HCT116 (cell line): ENCODE results near the gene EIF2B5. TPM values are rescaled to one million over a fixed set of nuclear protein-coding genes. Genes with fewer than 3 reads are reported as not detected.
A peak's percentile ranks its signal among the peaks of the same experiment; 100 is the strongest.

Source experiments
- ATAC-seq: fragments of 200-7000 bp; cut with Tn5 transposase; 2 replicates; pipeline ENCODE4 v1.9.1; 2020; ENCODE audit warnings: mild to moderate bottlenecking, moderate library complexity
- BruUV-seq: library from RNA; stranded (reverse); fragments of 400-500 nt; replicated peaks from 2 replicates; lab custom pipeline; 2021; lab: Mats Ljungman, UMichigan
- CTCF ChIA-PET: fragments of 300-600 bp; sonication (Branson Sonifier 250); formaldehyde crosslinking; loops from one replicate; lab custom pipeline; 2021; ENCODE audit warnings: antibody characterized with exemption; lab: Charles Lee
- POLR2A ChIA-PET: fragments of 300-600, 350-600 bp; sonication (Branson Sonifier 250); formaldehyde crosslinking; loops from one replicate; lab custom pipeline; 2021; ENCODE audit warnings: antibody characterized with exemption; lab: Charles Lee
- RAD21 ChIA-PET, 2 experiments: fragments of 300-600 bp; sonication (Branson Sonifier 250); formaldehyde crosslinking; loops; one replicate each; lab custom pipeline; 2023; ENCODE audit warnings: low total read pairs in 2 of 2; ENCODE audit not compliant: uncharacterized antibody in 2 of 2, unreplicated experiment in 2 of 2, low non-redundant PET in 1 of 2; lab: Charles Lee
- DNase-seq: peaks from one replicate; pipeline ENCODE4 v3.0.0-alpha.2; 2010; ENCODE audit warnings: low read depth, low spot score
- H2AFZ ChIP-seq: fragments of 200-600 bp; shearing (Covaris generic), sonication (generic); 2 replicates; pipeline ENCODE4 v1.6.1; 2017; ENCODE audit warnings: low read depth, mixed run types, mixed read lengths, antibody characterized with exemption, low read length; ENCODE audit not compliant: poor library complexity, severe bottlenecking
- H3K27ac ChIP-seq: 2 replicates; pipeline ENCODE4 v1.5.1; 2012; ENCODE audit warnings: low read depth, low read length
- H3K27me3 ChIP-seq: fragments of 200-600 bp; sonication (generic); 2 replicates; pipeline ENCODE4 v1.6.1; 2016; ENCODE audit warnings: mixed run types, low read length, mixed read lengths; ENCODE audit not compliant: insufficient read depth
- H3K36me3 ChIP-seq, 2 experiments: fragments of 200-500 bp in 1 of 2; fragments of 200-600 bp in 1 of 2; sonication (Bioruptor generic) in 1 of 2; sonication (generic) in 1 of 2; 2 replicates each; pipeline versions ENCODE4 v1.5.1 to v1.6.1; 2014 to 2016; ENCODE audit warnings: low read length in 2 of 2, inconsistent platforms in 1 of 2, mixed read lengths in 1 of 2, mixed run types in 1 of 2; ENCODE audit not compliant: insufficient read depth in 2 of 2, control insufficient read depth in 1 of 2
- H3K4me1 ChIP-seq, 2 experiments: fragments of 200-600 bp in 1 of 2; sonication (generic) in 1 of 2; 2 replicates each; pipeline versions ENCODE4 v1.5.1 to v1.6.1; 2012 to 2017; ENCODE audit warnings: low read length in 2 of 2, inconsistent platforms in 1 of 2, mild to moderate bottlenecking in 1 of 2, mixed read lengths in 1 of 2, mixed run types in 1 of 2, moderate library complexity in 1 of 2; ENCODE audit not compliant: insufficient read depth in 2 of 2, control insufficient read depth in 1 of 2
- H3K4me2 ChIP-seq: fragments of 200-600 bp; sonication (generic); 2 replicates; pipeline ENCODE4 v1.6.1; 2017; ENCODE audit warnings: mixed run types, low read length, mixed read lengths
- H3K4me3 ChIP-seq, 2 experiments: fragments of 200-600 bp in 1 of 2; sonication (generic) in 1 of 2; replicated peaks in 1 of 2; 2 replicates each; pipeline ENCODE4 v1.5.1; 2011 to 2016; ENCODE audit warnings: low read length in 2 of 2, control low read depth in 1 of 2, low read depth in 1 of 2, mild to moderate bottlenecking in 1 of 2, mixed read lengths in 1 of 2, mixed run types in 1 of 2
- H3K79me2 ChIP-seq: fragments of 200-600 bp; sonication (generic); 2 replicates; pipeline ENCODE4 v1.6.1; 2017; ENCODE audit warnings: mild to moderate bottlenecking, mixed run types, low read length, moderate library complexity, mixed read lengths; ENCODE audit not compliant: insufficient read depth
- H3K9ac ChIP-seq: fragments of 200-600 bp; sonication (generic); 2 replicates; pipeline ENCODE4 v1.6.1; 2016; ENCODE audit warnings: low read length, mixed read lengths
- H3K9me2 ChIP-seq: fragments of 200-600 bp; sonication (generic), shearing (Covaris generic); 2 replicates; pipeline ENCODE4 v1.6.1; 2017; ENCODE audit warnings: mixed run types, mild to moderate bottlenecking, moderate library complexity; ENCODE audit not compliant: insufficient read depth
- H3K9me3 ChIP-seq, 2 experiments: fragments of 200-500 bp in 1 of 2; fragments of 200-600 bp in 1 of 2; sonication (Bioruptor generic) in 1 of 2; sonication (generic) in 1 of 2; 2 replicates each; pipeline ENCODE4 v1.6.1; 2014 to 2017; ENCODE audit warnings: low read length in 2 of 2, mixed read lengths in 2 of 2, inconsistent platforms in 1 of 2, low read depth in 1 of 2, mild to moderate bottlenecking in 1 of 2, mixed run types in 1 of 2, moderate library complexity in 1 of 2; ENCODE audit not compliant: control insufficient read depth in 1 of 2, insufficient read depth in 1 of 2
- H4K20me1 ChIP-seq: fragments of 200-600 bp; sonication (generic), shearing (Covaris generic); 2 replicates; pipeline ENCODE4 v1.6.1; 2017; ENCODE audit warnings: mixed run types, mild to moderate bottlenecking, moderate library complexity; ENCODE audit not compliant: insufficient read depth
- EZH2 ChIP-seq: fragments of 200-600 bp; sonication (generic); IDR thresholded peaks from 2 replicates; pipeline ENCODE4 v1.6.1; 2017; ENCODE audit warnings: antibody characterized with exemption, mixed run types
- JUND ChIP-seq: IDR thresholded peaks from 2 replicates; pipeline ENCODE4 v1.6.1; 2012
- POLR2AphosphoS5 ChIP-seq: IDR thresholded peaks from 2 replicates; pipeline ENCODE4 v1.6.1; 2011; ENCODE audit warnings: mild to moderate bottlenecking, low read depth, low read length, moderate library complexity
- SIN3A ChIP-seq: IDR thresholded peaks from 2 replicates; pipeline ENCODE4 v1.6.1; 2012; ENCODE audit warnings: low read depth
- YY1 ChIP-seq: IDR thresholded peaks from 2 replicates; pipeline ENCODE4 v1.6.1; 2011; ENCODE audit warnings: low read length, low read depth, moderate library complexity, mild to moderate bottlenecking; ENCODE audit not compliant: insufficient replicate concordance; ENCODE audit errors: extremely low read depth
- ZNF274 ChIP-seq: fragments of 200-500 bp; sonication (Bioruptor generic); IDR thresholded peaks from 2 replicates; pipeline ENCODE4 v1.6.1; 2014; ENCODE audit warnings: mild to moderate bottlenecking, low read depth, low read length, inconsistent platforms
- intact Hi-C: fragments of 100-400 bp; cut with micrococcal nuclease; formaldehyde crosslinking; loops from 2 replicates; pipeline ENCODE4 v1.10.0; 2022
- total RNA-seq: library from RNA; stranded (reverse); gene quantifications from one replicate; pipeline ENCODE4 v1.2.1, GENCODE V29; 2021; ENCODE audit not compliant: unreplicated experiment
- TF ChIP-seq, protein P1 (sequence below): IDR thresholded peaks from 2 replicates; pipeline ENCODE4 v1.6.1; 2012
- TF ChIP-seq, protein P2 (sequence below): IDR thresholded peaks from 2 replicates; pipeline ENCODE4 v1.6.1; 2012; ENCODE audit warnings: low read depth
- TF ChIP-seq, protein P3 (sequence below): IDR thresholded peaks from 2 replicates; pipeline ENCODE4 v1.6.1; 2011; ENCODE audit warnings: mild to moderate bottlenecking, low read length, moderate library complexity; ENCODE audit not compliant: insufficient replicate concordance; ENCODE audit errors: extremely low read depth
- TF ChIP-seq, protein P4 (sequence below), 3 experiments: fragments of 200-600 bp in 1 of 3; sonication (generic) in 1 of 3; IDR thresholded peaks in 2 of 3; conservative IDR thresholded peaks in 1 of 3; 2 replicates each; pipeline ENCODE4 v1.5.1; 2012 to 2017; ENCODE audit warnings: low read depth in 2 of 3, low read length in 2 of 3, antibody characterized with exemption in 1 of 3, borderline replicate concordance in 1 of 3, control low read depth in 1 of 3, mild to moderate bottlenecking in 1 of 3, mixed read lengths in 1 of 3, mixed run types in 1 of 3, moderate library complexity in 1 of 3; ENCODE audit not compliant: insufficient read depth in 1 of 3

The EIF2B5 gene
- total RNA-seq, 1 experiment from 2014 or later = 50.3 TPM

- CTCF ChIA-PET = no interaction called here
- Histone ChIP-seq H3K27ac (peak overlapping the region; percentile 71), H3K4me1 (peaks cover 9 to 31% of the 10 kb centered on the region in 2 experiments; a peak in 3 of 4 replicates), H3K9ac (peak overlapping the region; percentile 89), H3K79me2 (peaks cover 56% of the 10 kb centered on the region), H3K9me3 (no peaks in the 10 kb centered on the region), H3K27me3 (no peaks in the 10 kb centered on the region), H3K36me3 (peaks cover 7 to 10% of the 10 kb centered on the region in 2 experiments; a peak in 3 of 4 replicates), H2AFZ (no peak overlapping the region), H3K4me3 (peak overlapping the region; percentile 89 to 91), H3K9me2 (no peaks in the 10 kb centered on the region), H3K4me2 (peak overlapping the region; percentile 91), H4K20me1 (no peaks in the 10 kb centered on the region)
- POLR2A ChIA-PET = no interaction called here
- intact Hi-C loops = loop anchor here (2.0 kb wide), 1 partner anchor 39 kb away; the partner anchor contains the start of gene AP2M1
- DNase-seq = no peak
- TF ChIP-seq POLR2AphosphoS5 (no peak), SIN3A (no peak), JUND (no peak), EZH2 (no peak), ZNF274 (no peak), YY1 (no peak)
- TF ChIP-seq, protein P1, sequence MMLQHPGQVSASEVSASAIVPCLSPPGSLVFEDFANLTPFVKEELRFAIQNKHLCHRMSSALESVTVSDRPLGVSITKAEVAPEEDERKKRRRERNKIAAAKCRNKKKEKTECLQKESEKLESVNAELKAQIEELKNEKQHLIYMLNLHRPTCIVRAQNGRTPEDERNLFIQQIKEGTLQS = no peak
- TF ChIP-seq, protein P2, sequence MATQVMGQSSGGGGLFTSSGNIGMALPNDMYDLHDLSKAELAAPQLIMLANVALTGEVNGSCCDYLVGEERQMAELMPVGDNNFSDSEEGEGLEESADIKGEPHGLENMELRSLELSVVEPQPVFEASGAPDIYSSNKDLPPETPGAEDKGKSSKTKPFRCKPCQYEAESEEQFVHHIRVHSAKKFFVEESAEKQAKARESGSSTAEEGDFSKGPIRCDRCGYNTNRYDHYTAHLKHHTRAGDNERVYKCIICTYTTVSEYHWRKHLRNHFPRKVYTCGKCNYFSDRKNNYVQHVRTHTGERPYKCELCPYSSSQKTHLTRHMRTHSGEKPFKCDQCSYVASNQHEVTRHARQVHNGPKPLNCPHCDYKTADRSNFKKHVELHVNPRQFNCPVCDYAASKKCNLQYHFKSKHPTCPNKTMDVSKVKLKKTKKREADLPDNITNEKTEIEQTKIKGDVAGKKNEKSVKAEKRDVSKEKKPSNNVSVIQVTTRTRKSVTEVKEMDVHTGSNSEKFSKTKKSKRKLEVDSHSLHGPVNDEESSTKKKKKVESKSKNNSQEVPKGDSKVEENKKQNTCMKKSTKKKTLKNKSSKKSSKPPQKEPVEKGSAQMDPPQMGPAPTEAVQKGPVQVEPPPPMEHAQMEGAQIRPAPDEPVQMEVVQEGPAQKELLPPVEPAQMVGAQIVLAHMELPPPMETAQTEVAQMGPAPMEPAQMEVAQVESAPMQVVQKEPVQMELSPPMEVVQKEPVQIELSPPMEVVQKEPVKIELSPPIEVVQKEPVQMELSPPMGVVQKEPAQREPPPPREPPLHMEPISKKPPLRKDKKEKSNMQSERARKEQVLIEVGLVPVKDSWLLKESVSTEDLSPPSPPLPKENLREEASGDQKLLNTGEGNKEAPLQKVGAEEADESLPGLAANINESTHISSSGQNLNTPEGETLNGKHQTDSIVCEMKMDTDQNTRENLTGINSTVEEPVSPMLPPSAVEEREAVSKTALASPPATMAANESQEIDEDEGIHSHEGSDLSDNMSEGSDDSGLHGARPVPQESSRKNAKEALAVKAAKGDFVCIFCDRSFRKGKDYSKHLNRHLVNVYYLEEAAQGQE = no peak
- TF ChIP-seq, protein P3, sequence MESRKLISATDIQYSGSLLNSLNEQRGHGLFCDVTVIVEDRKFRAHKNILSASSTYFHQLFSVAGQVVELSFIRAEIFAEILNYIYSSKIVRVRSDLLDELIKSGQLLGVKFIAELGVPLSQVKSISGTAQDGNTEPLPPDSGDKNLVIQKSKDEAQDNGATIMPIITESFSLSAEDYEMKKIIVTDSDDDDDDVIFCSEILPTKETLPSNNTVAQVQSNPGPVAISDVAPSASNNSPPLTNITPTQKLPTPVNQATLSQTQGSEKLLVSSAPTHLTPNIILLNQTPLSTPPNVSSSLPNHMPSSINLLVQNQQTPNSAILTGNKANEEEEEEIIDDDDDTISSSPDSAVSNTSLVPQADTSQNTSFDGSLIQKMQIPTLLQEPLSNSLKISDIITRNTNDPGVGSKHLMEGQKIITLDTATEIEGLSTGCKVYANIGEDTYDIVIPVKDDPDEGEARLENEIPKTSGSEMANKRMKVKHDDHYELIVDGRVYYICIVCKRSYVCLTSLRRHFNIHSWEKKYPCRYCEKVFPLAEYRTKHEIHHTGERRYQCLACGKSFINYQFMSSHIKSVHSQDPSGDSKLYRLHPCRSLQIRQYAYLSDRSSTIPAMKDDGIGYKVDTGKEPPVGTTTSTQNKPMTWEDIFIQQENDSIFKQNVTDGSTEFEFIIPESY = no peak
- TF ChIP-seq, protein P4, sequence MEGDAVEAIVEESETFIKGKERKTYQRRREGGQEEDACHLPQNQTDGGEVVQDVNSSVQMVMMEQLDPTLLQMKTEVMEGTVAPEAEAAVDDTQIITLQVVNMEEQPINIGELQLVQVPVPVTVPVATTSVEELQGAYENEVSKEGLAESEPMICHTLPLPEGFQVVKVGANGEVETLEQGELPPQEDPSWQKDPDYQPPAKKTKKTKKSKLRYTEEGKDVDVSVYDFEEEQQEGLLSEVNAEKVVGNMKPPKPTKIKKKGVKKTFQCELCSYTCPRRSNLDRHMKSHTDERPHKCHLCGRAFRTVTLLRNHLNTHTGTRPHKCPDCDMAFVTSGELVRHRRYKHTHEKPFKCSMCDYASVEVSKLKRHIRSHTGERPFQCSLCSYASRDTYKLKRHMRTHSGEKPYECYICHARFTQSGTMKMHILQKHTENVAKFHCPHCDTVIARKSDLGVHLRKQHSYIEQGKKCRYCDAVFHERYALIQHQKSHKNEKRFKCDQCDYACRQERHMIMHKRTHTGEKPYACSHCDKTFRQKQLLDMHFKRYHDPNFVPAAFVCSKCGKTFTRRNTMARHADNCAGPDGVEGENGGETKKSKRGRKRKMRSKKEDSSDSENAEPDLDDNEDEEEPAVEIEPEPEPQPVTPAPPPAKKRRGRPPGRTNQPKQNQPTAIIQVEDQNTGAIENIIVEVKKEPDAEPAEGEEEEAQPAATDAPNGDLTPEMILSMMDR (IDR thresholded peaks at IDR 0.05 in 2 of 3, conservative IDR thresholded peaks at IDR 0.05 in 1 of 3; ENCODE audit: borderline replicate concordance in 1 of 3, insufficient read depth in 1 of 3, low read depth in 2 of 3, low read length in 2 of 3) = no peak
- no TSS peak for BruUV-seq
- no peak for ATAC-seq
- RAD21 ChIA-PET = no interaction called here
Observed at GRCh38 chr3:184135911-184136260, 728 bp downstream of the EIF2B5 start.
